Activated CD8-positive, alpha-beta memory T cell treated with anti-CD3 and anti-CD28 coated beads for 48 hours (primary cell): ENCODE results near the gene DLG2.

Experiments
- DNase-seq, 3 experiments: peaks; one replicate each; pipeline ENCODE4 v3.0.0-alpha.2; 2020; ENCODE audit warnings: low read depth in 2 of 3, low spot score in 2 of 3

Gene DLG2

GRCh38 chr11:84241343-84242131 is 1385.6 kb downstream of the DLG2 start:
- DNase-seq: no peak

DNA sequence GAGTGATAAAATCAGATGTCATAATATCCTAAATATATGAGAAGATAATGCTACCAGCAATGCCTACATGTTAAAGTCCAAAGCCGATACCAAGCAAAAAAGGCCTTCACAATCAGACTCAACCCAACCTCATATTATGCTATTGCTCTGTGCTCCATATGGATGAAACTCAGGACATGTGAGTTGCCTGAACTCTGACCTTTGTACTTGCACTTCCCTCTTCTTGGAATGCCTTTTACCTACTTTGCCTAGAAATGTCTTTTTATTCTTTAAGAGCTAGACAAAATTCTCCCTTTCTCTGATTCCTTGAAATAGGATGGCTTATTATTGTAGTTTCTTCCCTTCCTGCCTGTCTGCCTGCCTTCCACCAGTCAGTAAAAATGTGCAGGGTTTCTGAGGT is 1386.3 kb downstream of the DLG2 start:
- no peak for DNase-seq

DNA sequence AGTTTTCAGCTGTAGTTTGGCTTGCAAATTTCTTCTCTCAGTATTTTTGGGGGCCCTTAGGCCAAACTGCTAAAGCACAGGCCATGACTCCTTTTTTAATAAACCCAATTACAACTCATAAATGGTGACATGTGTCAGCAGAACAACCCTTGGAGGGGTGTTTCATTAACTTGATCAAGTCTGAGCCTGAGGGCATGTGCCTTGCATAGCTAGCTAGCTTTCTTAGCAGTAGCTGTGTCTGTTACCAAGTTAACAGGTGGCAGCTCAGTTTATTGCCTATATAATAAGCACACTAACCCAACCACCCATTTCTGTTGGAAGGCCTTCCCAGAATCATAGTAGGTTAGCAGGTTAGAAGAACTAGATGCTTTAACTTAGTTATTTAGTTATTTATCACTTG is 1390.7 kb downstream of the DLG2 start:
- DNase-seq: no peak

DNA sequence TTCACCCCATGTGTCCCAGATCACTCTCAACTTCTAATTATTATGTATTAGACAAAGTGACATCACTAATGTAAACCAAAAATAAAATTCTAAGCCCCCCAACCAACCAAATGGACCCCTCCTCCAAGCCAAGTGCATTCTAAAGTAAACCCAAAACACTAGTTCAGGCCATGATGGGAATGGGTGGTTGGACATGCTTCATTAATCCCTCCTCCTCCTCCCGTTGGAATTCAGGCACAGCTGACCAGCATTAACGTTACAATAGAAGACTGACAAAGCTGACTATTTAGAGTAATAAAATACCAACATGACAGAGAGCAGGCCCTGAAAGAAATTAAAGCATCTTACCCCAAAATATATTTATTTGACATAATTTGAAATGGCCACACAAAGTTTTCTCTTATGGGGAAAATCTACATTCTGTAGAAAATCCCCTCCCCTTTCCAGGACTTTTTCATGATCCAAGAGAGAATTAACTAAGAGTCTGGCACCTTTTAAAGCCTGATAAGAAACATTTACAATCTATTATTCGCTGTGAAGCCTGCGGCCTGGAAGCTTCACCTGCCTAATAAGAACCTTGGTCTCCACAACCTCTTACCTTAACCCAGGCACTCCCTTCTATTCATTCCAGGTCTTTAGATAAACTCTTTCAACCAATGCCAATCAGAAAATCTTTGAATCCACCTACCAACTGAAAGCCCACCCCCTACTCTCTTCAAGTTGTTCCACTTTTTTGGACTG is 1392.5 kb downstream of the DLG2 start:
- no peak for DNase-seq

DNA sequence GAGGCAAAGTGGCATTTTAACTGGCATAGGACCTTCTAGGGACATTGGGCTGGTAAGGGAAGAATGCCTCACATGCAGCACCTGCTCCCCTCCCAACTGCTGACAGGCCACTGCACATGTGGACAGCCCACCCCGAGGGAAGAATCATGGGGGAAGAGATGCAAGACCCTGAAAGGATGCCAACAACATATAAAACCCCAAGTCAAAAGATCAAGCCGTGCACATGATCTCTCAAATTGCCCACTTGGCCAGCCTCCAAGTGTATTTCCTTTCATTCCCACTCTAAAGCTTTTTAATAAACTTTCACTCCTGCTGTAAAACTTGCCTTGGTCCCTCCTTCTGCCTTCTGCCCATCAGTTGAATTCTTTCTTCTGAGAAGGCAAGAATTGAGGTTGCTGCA is 1393.1 kb downstream of the DLG2 start:
- DNase-seq: no peak

- no peak for DNase-seq
Measured at GRCh38 chr11:84232511-84232910, 1394.6 kb downstream of the DLG2 start.

DNA sequence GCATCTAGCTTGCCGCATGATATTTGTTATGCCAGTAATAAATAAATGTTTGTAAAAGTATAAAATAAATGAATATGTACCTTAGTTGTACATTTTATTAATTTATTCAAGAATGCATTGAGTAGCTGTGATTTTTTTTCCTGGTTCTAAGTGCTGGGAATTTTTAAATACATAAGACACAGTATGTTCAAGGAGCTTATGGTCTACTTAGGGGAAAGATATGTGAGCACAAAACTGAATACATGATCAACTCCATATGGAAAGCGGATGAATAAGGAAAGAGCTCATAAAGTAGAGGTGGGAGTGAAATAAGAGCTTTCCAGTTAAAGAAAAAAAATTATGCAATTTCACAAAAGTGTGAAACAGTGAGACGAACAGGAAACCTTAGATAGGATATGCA is 1396.7 kb downstream of the DLG2 start:
- DNase-seq: no peak

DNA sequence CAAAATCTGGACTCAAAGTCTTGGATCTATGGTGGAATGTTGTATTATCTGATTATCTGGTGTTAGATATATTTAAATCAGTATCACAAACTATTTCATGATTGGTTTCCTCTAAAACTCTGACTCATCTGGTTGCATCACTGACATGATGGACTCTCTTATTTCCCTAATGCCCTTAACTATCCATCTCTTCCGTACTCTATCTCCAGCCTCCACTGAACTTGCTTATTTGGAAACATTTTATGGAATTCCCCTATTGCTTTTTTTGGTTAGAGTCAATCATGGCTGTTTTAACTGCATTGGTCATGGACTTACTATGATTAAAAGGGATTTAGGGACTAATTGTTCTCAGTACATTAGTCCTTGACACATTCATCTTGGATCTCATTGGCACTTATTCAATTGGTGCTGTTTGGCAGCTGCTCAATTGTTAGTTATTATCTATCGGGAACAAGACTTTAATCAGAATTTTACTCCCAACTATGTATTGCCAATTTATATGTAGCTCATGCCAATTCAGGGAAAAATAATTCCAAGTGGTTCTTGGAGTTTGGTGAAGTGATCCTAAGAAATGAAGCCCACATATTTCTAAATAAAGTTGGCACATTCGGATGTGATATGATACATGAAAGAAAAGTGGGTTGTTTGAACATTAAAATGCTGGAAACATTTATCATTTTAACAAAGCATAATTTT is 1399.0 kb downstream of the DLG2 start:
- DNase-seq: no peak

DNA sequence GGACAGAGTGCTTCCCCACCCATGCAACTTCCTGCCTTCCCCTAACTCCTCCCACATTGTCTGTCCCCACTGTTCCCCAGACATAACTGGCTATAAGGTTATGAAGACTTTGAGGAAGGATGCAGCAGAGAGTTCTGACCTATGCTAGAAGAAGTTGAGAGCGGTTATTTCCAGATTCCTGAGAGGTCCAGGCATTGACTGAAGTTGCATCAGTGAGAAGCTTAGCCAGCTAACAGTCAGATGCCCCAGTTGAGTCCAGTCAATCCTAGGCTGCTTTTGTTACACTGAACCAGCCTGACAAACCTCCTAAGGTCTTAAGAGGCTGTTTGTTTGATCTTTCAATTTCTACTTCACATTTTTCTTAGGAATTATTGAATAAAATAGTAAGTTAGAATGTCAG is 1403.1 kb downstream of the DLG2 start:
- DNase-seq: no peak

DNA sequence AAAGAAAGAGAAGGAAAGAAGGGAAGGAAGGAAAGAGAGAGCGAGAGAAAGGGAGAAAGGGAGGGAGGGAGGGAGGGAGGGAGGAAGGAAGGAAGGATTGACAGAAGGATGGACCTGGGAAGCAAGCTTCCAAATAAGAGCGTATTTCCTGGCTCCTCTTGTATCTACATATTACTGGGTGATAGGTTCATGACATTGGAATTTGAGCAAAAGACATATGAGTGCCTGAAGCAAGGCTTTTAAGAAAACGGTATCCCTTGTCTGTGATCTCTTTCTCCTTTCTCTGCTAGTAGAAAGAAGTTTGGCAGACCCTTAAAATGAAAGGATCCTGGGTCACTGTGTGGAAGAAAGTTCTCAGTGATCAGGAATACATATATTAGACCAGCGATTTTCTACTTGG is 1408.8 kb downstream of the DLG2 start:
- no peak for DNase-seq

GRCh38 chr11:84215672-84216071 is 1411.5 kb downstream of the DLG2 start:
- no peak for DNase-seq

GRCh38 chr11:84214557-84214956 is 1412.6 kb downstream of the DLG2 start:
- DNase-seq: no peak

- no peak for DNase-seq
Measured at GRCh38 chr11:84212468-84213390, 1414.4 kb downstream of the DLG2 start.

GRCh38 chr11:84211896-84212295 is 1415.2 kb downstream of the DLG2 start:
- no peak for DNase-seq

- no peak for DNase-seq
Measured at GRCh38 chr11:84194696-84195095, 1432.4 kb downstream of the DLG2 start.

DNA sequence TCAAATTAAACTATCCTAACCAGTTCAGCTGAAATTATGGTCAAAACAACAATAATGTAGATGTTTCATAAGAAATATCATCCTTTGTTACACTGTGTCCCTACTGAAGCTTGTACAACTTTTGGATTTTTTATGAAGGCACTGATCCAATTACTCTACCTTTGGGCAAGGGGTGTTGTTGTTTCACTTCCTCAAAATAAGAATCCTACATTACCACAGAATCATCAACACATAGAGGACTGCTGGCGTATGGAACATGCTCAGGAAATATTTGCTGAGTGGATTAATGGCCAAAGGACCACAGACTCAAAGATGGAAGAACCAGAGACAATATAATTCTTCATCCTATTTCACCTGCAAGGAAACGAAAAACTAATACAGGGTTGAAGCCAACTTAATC is 1433.4 kb downstream of the DLG2 start:
- no peak for DNase-seq

DNA sequence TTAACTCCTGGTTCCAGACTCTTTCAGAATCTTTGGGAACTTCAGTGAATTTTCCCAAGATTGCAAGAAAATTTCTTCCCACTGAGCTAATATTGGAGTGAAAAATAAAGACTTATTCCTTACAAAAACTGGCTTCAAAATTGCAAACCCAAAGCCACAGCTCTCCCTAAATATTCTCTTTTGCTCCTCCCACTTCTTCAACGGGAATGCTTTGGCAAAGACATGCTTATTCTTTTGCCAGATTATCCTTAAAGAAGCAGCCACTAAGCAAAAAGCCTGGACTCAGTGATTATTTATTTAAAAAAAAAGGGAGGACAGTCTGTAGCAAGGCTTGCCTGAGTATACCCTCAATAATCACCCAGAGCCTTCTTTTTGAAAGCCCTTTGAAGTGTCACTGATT is 1438.6 kb downstream of the DLG2 start:
- DNase-seq: no peak

DNA sequence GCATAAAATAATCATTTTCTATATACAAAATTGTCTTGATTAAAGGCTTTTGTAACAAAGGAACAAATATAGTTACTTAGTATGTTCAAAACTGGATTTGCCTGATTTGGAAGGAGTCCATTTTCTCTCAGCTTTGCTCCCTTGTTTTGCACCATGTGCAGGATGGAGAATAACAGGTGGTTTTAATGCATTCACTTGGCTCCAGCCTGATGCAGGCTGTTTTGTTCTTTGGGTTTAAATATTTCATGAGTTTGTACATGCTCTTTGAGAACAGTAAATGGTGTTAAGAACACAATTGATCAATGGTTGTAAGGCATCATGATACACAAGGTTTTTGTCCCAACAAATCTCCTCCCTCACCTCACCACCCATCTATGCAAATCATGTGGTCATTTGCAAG is 1454.1 kb downstream of the DLG2 start:
- DNase-seq: no peak

GRCh38 chr11:84165139-84165538 is 1462.0 kb downstream of the DLG2 start:
- no peak for DNase-seq

DNA sequence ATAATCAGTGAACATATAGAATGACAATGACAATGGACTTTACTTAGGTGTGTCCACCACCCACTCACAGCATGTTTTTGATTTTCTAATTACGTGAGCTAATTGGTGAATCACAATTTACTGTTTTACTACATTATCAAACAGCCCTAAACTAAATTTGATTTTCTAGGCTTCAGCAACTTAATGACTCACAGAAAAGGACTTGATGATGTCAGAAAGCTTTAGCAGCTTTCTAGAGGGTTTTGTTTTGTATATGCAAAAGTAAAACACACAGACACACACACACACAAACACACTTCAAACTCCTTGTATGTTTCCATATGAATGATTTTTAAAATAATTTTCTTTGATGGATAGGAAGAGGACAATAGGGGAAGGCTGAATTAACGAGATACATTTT is 1462.4 kb downstream of the DLG2 start:
- DNase-seq: no peak

DNA sequence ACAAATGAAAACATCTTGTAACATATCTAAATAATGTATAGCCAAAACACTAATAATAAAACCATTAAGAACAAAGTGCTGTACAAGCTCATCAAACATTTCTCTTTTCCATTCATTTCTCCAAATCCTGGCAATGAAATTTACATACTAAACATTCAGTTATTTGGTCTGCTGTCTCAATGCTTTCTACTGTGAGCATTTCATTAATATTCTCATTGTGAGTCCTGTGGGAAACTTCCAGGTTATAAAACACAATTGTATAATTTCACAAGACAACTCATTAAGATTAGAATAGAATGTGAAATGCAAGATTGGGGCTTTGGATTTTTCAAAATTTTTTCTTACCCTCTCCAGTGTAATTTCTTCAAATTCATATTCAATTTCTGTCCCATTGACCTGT is 1464.0 kb downstream of the DLG2 start:
- no peak for DNase-seq
